HEK293T (cell line): ENCODE measurements around the gene YEATS4.
A peak's percentile ranks its signal among the peaks of the same experiment; 100 is the strongest.

ENCODE experiments used
- BHLHE40 ChIP-seq: fragments of 450-650 bp; IDR thresholded peaks from 2 replicates; pipeline ENCODE4 v1.6.1; 2016; ENCODE audit warnings: mild to moderate bottlenecking, moderate library complexity, borderline replicate concordance
- CTBP1 ChIP-seq: fragments of 450-650 bp; IDR thresholded peaks from 2 replicates; pipeline ENCODE4 v1.6.1; 2016; ENCODE audit warnings: borderline replicate concordance
- L3MBTL2 ChIP-seq: fragments of 450-650 bp; conservative IDR thresholded peaks from 2 replicates; pipeline ENCODE4 v1.6.1; 2016; ENCODE audit warnings: mild to moderate bottlenecking
- NFRKB ChIP-seq: fragments of 450-650 bp; IDR thresholded peaks from 2 replicates; pipeline ENCODE4 v1.6.1; 2016; ENCODE audit warnings: mild to moderate bottlenecking, moderate library complexity

DNA sequence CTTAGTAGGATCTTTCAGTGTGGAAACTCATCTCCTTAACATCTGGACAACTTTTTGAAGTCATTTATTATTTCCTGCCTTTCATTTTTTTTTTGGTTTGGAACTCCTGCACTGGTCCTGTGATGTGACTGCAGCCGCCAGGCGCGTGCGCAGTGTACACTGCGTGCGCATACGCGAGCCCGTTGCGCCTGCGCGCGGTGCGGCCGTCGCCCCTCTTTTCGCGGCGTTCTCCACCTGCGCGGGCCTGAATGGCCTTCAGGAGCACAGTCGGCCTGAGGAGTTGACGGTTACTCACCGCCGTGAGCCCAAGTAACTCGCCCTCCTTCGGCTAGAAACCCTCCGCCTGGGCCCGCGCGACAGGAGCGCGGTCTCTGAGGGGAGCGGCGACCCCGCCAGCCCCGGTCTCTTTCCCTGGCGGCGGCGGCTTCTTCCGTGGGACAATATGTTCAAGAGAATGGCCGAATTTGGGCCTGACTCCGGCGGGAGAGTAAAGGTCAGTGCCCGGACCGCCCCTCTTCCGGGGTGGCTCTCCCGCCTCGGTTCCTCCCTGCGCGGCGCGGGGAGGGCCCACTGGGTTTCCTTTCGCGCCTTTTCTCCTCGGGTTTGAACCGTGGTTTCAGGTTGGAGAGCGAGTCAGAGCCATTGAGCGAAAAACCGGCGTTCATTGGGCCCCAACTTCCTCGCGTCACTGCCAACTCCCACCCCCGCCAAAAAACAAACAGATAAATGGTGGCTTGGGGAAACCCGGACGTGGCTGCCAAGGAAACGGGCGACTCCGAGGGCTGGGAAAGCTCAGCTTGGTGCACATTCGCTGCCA is at the start of gene YEATS4:
- TF ChIP-seq NFRKB (no peak), BHLHE40 (no peak), CTBP1 (no peak), L3MBTL2 (peak; percentile 93)
